LNCAP (cell line): Measurements from ENCODE around the gene GDE1.

Experiments
- CTCF ChIP-seq: fragments of 450-650 bp; IDR thresholded peaks from 2 replicates; pipeline ENCODE4 v1.5.1; 2017; ENCODE audit warnings: mild to moderate bottlenecking

GDE1 gene

GRCh38 chr16:19527161-19527560 lies 5.3 kb upstream of the GDE1 start:
- no peak for TF ChIP-seq CTCF

- no peak for TF ChIP-seq CTCF
Observed at GRCh38 chr16:19525385-19525723, 3.5 kb upstream of the GDE1 start.

GRCh38 chr16:19524616-19525384 lies 2.9 kb upstream of the GDE1 start:
- TF ChIP-seq CTCF: no peak

- no peak for TF ChIP-seq CTCF
Observed at GRCh38 chr16:19524356-19524615, 2.4 kb upstream of the GDE1 start.

GRCh38 chr16:19523559-19524355 lies 1.9 kb upstream of the GDE1 start, which contains the start of gene CCP110:
TSS of gene CCP110 (plus strand) at chr16:19523942. CDS start at chr16:19527882, 3,940 bp downstream.
- no peak for TF ChIP-seq CTCF

- no peak for TF ChIP-seq CTCF
Observed at GRCh38 chr16:19523184-19523558, 1.3 kb upstream of the GDE1 start.

- no peak for TF ChIP-seq CTCF
Observed at GRCh38 chr16:19522760-19523159, 862 bp upstream of the GDE1 start.
